NB4 (cell line): ENCODE data around the gene NRCAM.

Experiments used
- DNase-seq: peaks from one replicate; pipeline ENCODE4 v3.0.0; 2010; ENCODE audit warnings: low read depth
- H3K4me3 ChIP-seq: one replicate; pipeline ENCODE4 v1.5.1; 2011; ENCODE audit warnings: mild to moderate bottlenecking, low read depth, low read length, moderate library complexity
- MYC ChIP-seq: IDR thresholded peaks from 2 replicates; pipeline ENCODE4 v1.6.1; 2011; ENCODE audit warnings: low read depth, low read length
- POLR2A ChIP-seq: IDR thresholded peaks from 2 replicates; pipeline ENCODE4 v1.6.1; 2011; ENCODE audit warnings: mild to moderate bottlenecking; ENCODE audit not compliant: insufficient read length; ENCODE audit errors: extremely low read depth
- TF ChIP-seq, protein P1 (sequence below): IDR thresholded peaks from 2 replicates; pipeline ENCODE4 v1.6.1; 2011; ENCODE audit warnings: low read depth, low read length
- TF ChIP-seq, protein P2 (sequence below): IDR thresholded peaks from one replicate; pipeline ENCODE4 v1.5.1; 2012; ENCODE audit warnings: low read depth, low read length

Gene NRCAM

DNA sequence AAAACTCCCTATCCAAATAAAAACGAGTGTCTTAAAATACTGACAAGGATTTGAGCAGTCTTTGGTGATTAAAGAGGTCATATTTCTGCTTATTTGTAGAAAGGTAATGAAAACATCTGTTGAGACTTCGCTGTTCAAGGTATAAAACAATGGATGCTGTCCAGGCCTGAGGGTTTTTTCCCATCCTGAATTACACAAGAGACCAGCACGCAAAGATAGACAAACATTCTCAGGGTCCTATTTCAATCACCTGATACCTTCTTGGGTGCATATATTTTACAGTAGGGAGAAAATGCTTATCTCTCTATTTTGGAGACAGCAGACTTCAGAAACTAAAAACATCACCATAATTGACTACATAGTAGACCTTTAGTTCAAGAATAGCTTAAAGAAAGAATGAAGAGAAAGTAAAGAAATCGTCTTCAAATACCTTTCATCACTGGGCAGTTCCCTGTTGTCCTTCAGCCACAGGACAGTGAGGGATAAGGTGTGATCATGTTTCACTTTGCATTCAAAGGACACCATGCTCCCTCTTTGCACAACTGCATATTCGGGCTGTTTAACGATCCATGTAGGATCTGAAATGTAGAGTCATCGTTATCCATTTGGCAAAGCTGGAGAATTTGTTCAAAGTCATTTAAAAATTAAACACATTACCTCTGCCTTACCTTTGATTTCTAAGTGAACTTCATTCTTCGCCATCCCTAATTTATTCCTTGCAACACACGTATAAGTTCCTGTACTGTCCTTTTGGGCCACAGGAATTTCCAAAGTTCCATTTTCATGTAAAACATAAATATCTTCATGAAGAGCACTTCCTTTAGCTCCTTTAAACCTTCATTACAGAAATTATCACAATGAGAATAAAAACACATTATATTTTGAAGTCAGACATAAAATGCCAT lies 262.4 kb downstream of the NRCAM start:
- no peak overlapping the region for H3K4me3 ChIP-seq
- DNase-seq, result no peak
- TF ChIP-seq, protein P1, sequence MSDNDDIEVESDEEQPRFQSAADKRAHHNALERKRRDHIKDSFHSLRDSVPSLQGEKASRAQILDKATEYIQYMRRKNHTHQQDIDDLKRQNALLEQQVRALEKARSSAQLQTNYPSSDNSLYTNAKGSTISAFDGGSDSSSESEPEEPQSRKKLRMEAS, result no peak
- TF ChIP-seq, protein P2, sequence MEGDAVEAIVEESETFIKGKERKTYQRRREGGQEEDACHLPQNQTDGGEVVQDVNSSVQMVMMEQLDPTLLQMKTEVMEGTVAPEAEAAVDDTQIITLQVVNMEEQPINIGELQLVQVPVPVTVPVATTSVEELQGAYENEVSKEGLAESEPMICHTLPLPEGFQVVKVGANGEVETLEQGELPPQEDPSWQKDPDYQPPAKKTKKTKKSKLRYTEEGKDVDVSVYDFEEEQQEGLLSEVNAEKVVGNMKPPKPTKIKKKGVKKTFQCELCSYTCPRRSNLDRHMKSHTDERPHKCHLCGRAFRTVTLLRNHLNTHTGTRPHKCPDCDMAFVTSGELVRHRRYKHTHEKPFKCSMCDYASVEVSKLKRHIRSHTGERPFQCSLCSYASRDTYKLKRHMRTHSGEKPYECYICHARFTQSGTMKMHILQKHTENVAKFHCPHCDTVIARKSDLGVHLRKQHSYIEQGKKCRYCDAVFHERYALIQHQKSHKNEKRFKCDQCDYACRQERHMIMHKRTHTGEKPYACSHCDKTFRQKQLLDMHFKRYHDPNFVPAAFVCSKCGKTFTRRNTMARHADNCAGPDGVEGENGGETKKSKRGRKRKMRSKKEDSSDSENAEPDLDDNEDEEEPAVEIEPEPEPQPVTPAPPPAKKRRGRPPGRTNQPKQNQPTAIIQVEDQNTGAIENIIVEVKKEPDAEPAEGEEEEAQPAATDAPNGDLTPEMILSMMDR, result no peak
- no peak for TF ChIP-seq POLR2A
- TF ChIP-seq MYC, result no peak

DNA sequence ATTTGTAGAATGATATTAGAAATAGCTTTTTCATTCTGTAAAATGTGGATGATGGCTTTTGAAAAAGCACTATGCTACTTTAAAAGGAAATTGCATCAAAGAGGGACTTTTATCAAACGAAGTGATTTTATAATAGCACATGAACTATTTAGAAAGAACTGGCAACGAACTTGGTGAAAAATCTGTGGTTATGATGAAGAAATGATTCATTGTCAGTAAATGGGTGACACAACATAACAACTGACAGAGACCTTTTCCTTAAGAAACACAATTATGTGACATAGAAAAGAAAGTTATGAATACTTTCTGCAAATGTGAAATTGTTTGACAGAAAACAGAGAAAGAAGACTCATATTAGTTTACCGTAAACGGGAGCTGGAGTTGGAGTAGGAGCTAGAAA lies 265.3 kb downstream of the NRCAM start:
- no peak for TF ChIP-seq POLR2A
- TF ChIP-seq, protein P2, result no peak
- TF ChIP-seq, protein P1, result no peak
- TF ChIP-seq MYC, result no peak
- DNase-seq, result no peak

DNA sequence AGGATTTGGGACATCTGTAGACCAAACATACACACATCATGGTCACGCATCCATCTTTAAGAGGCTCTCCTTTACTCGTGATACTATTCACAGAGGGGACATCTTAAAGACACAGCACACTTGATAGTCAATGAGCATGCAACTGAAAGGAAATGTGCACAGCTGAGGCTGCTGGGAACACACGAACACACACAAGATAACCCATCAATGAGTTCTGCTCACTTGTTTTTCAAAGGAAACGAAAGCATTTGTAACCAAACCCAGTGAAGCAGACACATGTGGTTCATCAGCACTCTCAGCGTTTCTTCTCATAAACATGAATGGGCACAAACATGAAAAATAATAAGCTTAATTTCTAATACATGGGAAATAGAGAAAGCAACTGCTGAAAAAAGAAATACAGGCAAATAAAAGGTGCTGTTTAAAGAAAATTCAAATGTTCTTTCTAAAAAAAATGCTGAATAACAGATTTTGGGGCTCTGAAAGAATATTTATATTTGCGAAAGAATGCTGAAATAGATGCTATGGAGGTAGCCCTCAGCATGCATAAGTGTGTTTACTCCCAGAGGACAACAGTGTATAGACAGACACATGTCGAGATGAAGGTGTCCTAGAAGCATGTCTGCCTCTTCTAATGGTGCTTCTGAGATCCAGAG lies 266.4 kb downstream of the NRCAM start:
- TF ChIP-seq, protein P2, result no peak
- TF ChIP-seq, protein P1, result no peak
- no peak overlapping the region for H3K4me3 ChIP-seq
- no peak for DNase-seq

More for the DNA sequence above, 265.3 kb downstream of the NRCAM start:
- no peak overlapping the region for H3K4me3 ChIP-seq

DNA sequence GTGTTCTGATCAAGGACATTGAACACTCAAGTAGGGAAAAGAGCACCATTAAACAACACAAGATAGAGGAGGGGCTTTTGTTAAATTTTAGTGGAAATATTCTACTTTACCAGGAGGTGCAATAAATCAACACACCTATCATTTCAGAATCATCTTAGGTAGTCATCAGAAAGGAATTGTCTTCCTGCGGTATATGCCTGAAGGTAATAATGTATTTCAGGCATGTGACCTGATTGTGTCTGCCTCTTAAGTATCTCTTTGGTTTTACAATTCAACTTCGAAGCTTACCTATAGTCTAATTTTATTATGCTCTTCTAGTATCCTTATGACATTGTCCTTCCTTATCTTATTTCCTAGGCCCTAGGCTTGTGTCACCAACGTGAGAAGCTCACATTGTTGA lies 267.5 kb downstream of the NRCAM start:
- no peak overlapping the region for H3K4me3 ChIP-seq
- no peak for DNase-seq
- no peak for TF ChIP-seq POLR2A
- TF ChIP-seq, protein P1, result no peak
- TF ChIP-seq MYC, result no peak
- TF ChIP-seq, protein P2, result no peak

DNA sequence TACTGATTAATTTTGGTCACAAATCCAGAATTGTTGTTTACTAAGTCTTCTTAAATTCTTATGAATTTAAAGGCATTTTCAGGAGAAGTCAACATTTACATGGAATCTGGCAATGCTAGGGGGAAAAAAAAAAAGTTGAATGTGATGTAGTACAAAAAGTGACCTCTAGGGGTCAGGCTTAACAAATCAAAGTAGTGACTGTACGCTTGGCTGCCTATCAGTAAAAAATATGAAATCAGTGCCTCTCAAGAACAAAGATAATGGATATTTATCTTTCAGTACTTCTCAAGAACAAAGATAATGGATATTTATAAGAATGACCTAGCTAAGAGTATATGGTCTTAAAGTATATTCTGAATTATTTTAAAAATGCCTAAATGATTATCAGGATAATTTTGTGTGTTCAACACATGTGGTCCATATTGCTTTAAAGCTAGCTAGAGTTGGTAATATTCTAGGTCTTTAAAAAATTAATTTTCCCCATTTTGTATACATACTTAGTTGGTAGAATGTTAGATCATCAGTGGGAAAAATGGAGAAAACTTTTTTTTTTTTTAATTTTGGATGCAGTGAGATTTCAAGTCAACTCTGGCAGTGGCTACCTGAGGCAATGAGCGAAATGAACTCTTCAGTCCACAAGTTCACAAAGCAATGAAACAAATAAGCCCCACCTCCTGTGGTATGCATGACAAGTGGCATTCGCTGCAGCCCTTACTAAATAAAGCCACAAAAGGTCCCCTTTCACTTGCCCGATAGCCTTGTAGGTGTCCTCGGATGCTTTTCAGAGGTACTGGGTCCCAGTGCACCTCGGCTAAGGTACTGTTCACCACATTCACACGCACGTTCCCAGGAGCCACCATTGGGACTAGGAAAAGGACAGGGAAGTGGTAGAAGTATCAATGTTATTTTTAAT lies 274.9 kb downstream of the NRCAM start:
- no peak overlapping the region for H3K4me3 ChIP-seq
- no peak for TF ChIP-seq POLR2A
- TF ChIP-seq, protein P1, result no peak
- TF ChIP-seq, protein P2, result peak; percentile 63
- DNase-seq, result peak; percentile 62
